CD4-positive, alpha-beta T cell treated with Interleukin-4 for 4 hours (primary cell): ENCODE data around the gene ABLIM3.

ENCODE experiments used
- DNase-seq: peaks from one replicate; pipeline ENCODE4 v3.0.0-alpha.2; 2020

Gene ABLIM3

GRCh38 chr5:149195337-149195887, 54.1 kb downstream of the ABLIM3 start:
- DNase-seq = no peak

GRCh38 chr5:149195962-149196361, 54.7 kb downstream of the ABLIM3 start:
- DNase-seq = no peak

GRCh38 chr5:149198148-149198547, 56.9 kb downstream of the ABLIM3 start:
- DNase-seq = no peak

- DNase-seq = no peak
Observed at GRCh38 chr5:149200355-149200754, 59.1 kb downstream of the ABLIM3 start.

- no peak for DNase-seq
Observed at GRCh38 chr5:149201121-149201637, 59.9 kb downstream of the ABLIM3 start.

- DNase-seq = no peak
Observed at GRCh38 chr5:149202910-149203451, 61.7 kb downstream of the ABLIM3 start.

GRCh38 chr5:149203921-149204441, 62.7 kb downstream of the ABLIM3 start:
- DNase-seq = no peak

GRCh38 chr5:149205625-149206523, 64.6 kb downstream of the ABLIM3 start:
- no peak for DNase-seq

- DNase-seq = no peak
Observed at GRCh38 chr5:149206524-149207141, 65.3 kb downstream of the ABLIM3 start.

GRCh38 chr5:149207831-149208230, 66.5 kb downstream of the ABLIM3 start:
- DNase-seq = no peak

- no peak for DNase-seq
Observed at GRCh38 chr5:149210225-149210624, 68.9 kb downstream of the ABLIM3 start.

- no peak for DNase-seq
Observed at GRCh38 chr5:149210968-149211490, 69.7 kb downstream of the ABLIM3 start.

GRCh38 chr5:149211566-149211965, 70.3 kb downstream of the ABLIM3 start:
- no peak for DNase-seq

GRCh38 chr5:149212198-149212951, 71.1 kb downstream of the ABLIM3 start:
- no peak for DNase-seq

GRCh38 chr5:149213264-149213880, 72.1 kb downstream of the ABLIM3 start:
- DNase-seq = no peak

- no peak for DNase-seq
Observed at GRCh38 chr5:149215478-149216090, 74.3 kb downstream of the ABLIM3 start.

GRCh38 chr5:149216496-149216895, 75.2 kb downstream of the ABLIM3 start:
- DNase-seq = no peak

GRCh38 chr5:149217096-149217802, 76.0 kb downstream of the ABLIM3 start:
- DNase-seq = no peak

- no peak for DNase-seq
Observed at GRCh38 chr5:149217803-149218155, 76.5 kb downstream of the ABLIM3 start.

- DNase-seq = no peak
Observed at GRCh38 chr5:149219584-149219983, 78.3 kb downstream of the ABLIM3 start.

- DNase-seq = no peak
Observed at GRCh38 chr5:149220750-149221149, 79.5 kb downstream of the ABLIM3 start.
